ENCODE measurements around the gene IL1A.

GRCh38 chr2:112756207-112756606 lies 28.1 kb downstream of the IL1A start:
- TF ChIP-seq TARDBP (IDR thresholded peaks at IDR 0.05) (no peak), SP1 (IDR thresholded peaks at IDR 0.05) (no peak), ZNF384 (IDR thresholded peaks at IDR 0.05) (no peak), ARNT (IDR thresholded peaks at IDR 0.05) (no peak), ELF4 (IDR thresholded peaks at IDR 0.05) (no peak), BHLHE40 (IDR thresholded peaks at IDR 0.05; ENCODE audit: borderline replicate concordance) (no peak), FOXM1 (IDR thresholded peaks at IDR 0.05; ENCODE audit: borderline replicate concordance) (no peak), NFRKB (IDR thresholded peaks at IDR 0.05) (no peak), LEF1 (IDR thresholded peaks at IDR 0.05; ENCODE audit: borderline replicate concordance) (no peak), L3MBTL2 (conservative IDR thresholded peaks at IDR 0.05) (no peak), FOXA1 (IDR thresholded peaks at IDR 0.05) (no peak), CTBP1 (IDR thresholded peaks at IDR 0.05; ENCODE audit: borderline replicate concordance) (no peak)
